Measurements from ENCODE around the gene FBXO31. TPM values are rescaled to one million over a fixed set of nuclear protein-coding genes. Genes with fewer than 3 reads are reported as not detected.
"Not testable (repeated sequence)": the region's sequence is repeated elsewhere in the genome, so short reads cannot be mapped to it uniquely, and the experiment has no call there.

FBXO31 gene
- total RNA-seq, 2 donors from 2014 or later = 21.9 to 29.1 TPM

GRCh38 chr16:87382023-87382785, 1.4 kb downstream of the FBXO31 start:
- H3K4me3 Mint-ChIP-seq = peak overlapping the region; percentile 92

GRCh38 chr16:87380881-87381280, 2.7 kb downstream of the FBXO31 start:
- Mint-ChIP-seq H3K36me3 (ENCODE audit: low read depth) (peaks cover 45% of the 10 kb centered on the region), H3K4me1 (peaks cover 32% of the 10 kb centered on the region), H3K4me3 (peak overlapping the region; percentile 92), H3K27me3 (no peaks in the 10 kb centered on the region), H3K27ac (peak overlapping the region; percentile 88), H3K9me3 (no peaks in the 10 kb centered on the region)
- ATAC-seq (replicated peaks) = peak; percentile 5

More at GRCh38 chr16:87382023-87382785, 1.4 kb downstream of the FBXO31 start:
- H3K4me1 Mint-ChIP-seq = peaks cover 28% of the 10 kb centered on the region
- peaks cover 32% of the 10 kb centered on the region for H3K36me3 Mint-ChIP-seq (ENCODE audit: low read depth)
- no peaks in the 10 kb centered on the region for H3K9me3 Mint-ChIP-seq
- H3K27ac Mint-ChIP-seq = peak overlapping the region; percentile 75
- no peak for ATAC-seq (replicated peaks)
- H3K27me3 Mint-ChIP-seq = no peaks in the 10 kb centered on the region

GRCh38 chr16:87380403-87380802, 3.2 kb downstream of the FBXO31 start:
- peaks cover 36% of the 10 kb centered on the region for H3K4me1 Mint-ChIP-seq
- H3K4me3 Mint-ChIP-seq = peak overlapping the region; percentile 92

GRCh38 chr16:87379312-87379752, 4.2 kb downstream of the FBXO31 start:
- H3K4me1 Mint-ChIP-seq = peaks cover 36% of the 10 kb centered on the region
- not testable (repeated sequence) for H3K4me3 Mint-ChIP-seq; H3K27me3 Mint-ChIP-seq; H3K27ac Mint-ChIP-seq; ATAC-seq (replicated peaks); H3K9me3 Mint-ChIP-seq
- H3K36me3 Mint-ChIP-seq (ENCODE audit: low read depth) = peaks cover 52% of the 10 kb centered on the region

More at GRCh38 chr16:87380403-87380802, 3.2 kb downstream of the FBXO31 start:
- Mint-ChIP-seq H3K27ac (peak overlapping the region; percentile 88), H3K9me3 (no peaks in the 10 kb centered on the region), H3K27me3 (no peaks in the 10 kb centered on the region), H3K36me3 (ENCODE audit: low read depth) (peaks cover 50% of the 10 kb centered on the region)
- ATAC-seq (replicated peaks) = no peak

- Mint-ChIP-seq H3K36me3 (ENCODE audit: low read depth) (peaks cover 55% of the 10 kb centered on the region), H3K4me3 (no peak overlapping the region), H3K27ac (peak overlapping the region; percentile 81), H3K4me1 (peaks cover 32% of the 10 kb centered on the region), H3K9me3 (no peaks in the 10 kb centered on the region), H3K27me3 (no peaks in the 10 kb centered on the region)
- ATAC-seq (replicated peaks) = no peak
Measured at GRCh38 chr16:87376660-87377059, 6.9 kb downstream of the FBXO31 start.

- Mint-ChIP-seq H3K9me3 (no peaks in the 10 kb centered on the region), H3K27ac (peak overlapping the region; percentile 81), H3K4me1 (peaks cover 24% of the 10 kb centered on the region), H3K27me3 (no peaks in the 10 kb centered on the region), H3K36me3 (ENCODE audit: low read depth) (peaks cover 47% of the 10 kb centered on the region), H3K4me3 (no peak overlapping the region)
- no peak for ATAC-seq (replicated peaks)
Measured at GRCh38 chr16:87375426-87376135, 8.0 kb downstream of the FBXO31 start.

- Mint-ChIP-seq H3K4me3 (no peak overlapping the region), H3K27me3 (no peaks in the 10 kb centered on the region), H3K9me3 (no peaks in the 10 kb centered on the region), H3K4me1 (peaks cover 23% of the 10 kb centered on the region), H3K27ac (no peak overlapping the region), H3K36me3 (ENCODE audit: low read depth) (peaks cover 42% of the 10 kb centered on the region)
- ATAC-seq (replicated peaks) = no peak
Measured at GRCh38 chr16:87374313-87374712, 9.3 kb downstream of the FBXO31 start.

GRCh38 chr16:87372305-87372704, 11.3 kb downstream of the FBXO31 start:
- Mint-ChIP-seq H3K27me3 (no peaks in the 10 kb centered on the region), H3K4me1 (peaks cover 38% of the 10 kb centered on the region), H3K36me3 (ENCODE audit: low read depth) (peaks cover 35% of the 10 kb centered on the region), H3K9me3 (no peaks in the 10 kb centered on the region), H3K27ac (no peak overlapping the region), H3K4me3 (no peak overlapping the region)
- ATAC-seq (replicated peaks) = no peak

- no peak for ATAC-seq (replicated peaks)
- Mint-ChIP-seq H3K4me3 (no peak overlapping the region), H3K27ac (no peak overlapping the region), H3K27me3 (no peaks in the 10 kb centered on the region), H3K4me1 (peaks cover 34% of the 10 kb centered on the region), H3K36me3 (ENCODE audit: low read depth) (peaks cover 35% of the 10 kb centered on the region), H3K9me3 (no peaks in the 10 kb centered on the region)
Measured at GRCh38 chr16:87371261-87371866, 12.2 kb downstream of the FBXO31 start.

- Mint-ChIP-seq H3K27me3 (no peaks in the 10 kb centered on the region), H3K36me3 (ENCODE audit: low read depth) (peaks cover 34% of the 10 kb centered on the region), H3K9me3 (no peaks in the 10 kb centered on the region), H3K4me3 (no peak overlapping the region), H3K27ac (no peak overlapping the region), H3K4me1 (peaks cover 31% of the 10 kb centered on the region)
- no peak for ATAC-seq (replicated peaks)
Measured at GRCh38 chr16:87369796-87370719, 13.5 kb downstream of the FBXO31 start.

GRCh38 chr16:87369117-87369765, 14.3 kb downstream of the FBXO31 start:
- peaks cover 32% of the 10 kb centered on the region for H3K36me3 Mint-ChIP-seq (ENCODE audit: low read depth)
- ATAC-seq (replicated peaks) = no peak
- peaks cover 35% of the 10 kb centered on the region for H3K4me1 Mint-ChIP-seq
- no peak overlapping the region for H3K4me3 Mint-ChIP-seq
- no peaks in the 10 kb centered on the region for H3K9me3 Mint-ChIP-seq
- H3K27me3 Mint-ChIP-seq = no peaks in the 10 kb centered on the region
- no peak overlapping the region for H3K27ac Mint-ChIP-seq

- peaks cover 28% of the 10 kb centered on the region for H3K36me3 Mint-ChIP-seq (ENCODE audit: low read depth)
- H3K4me1 Mint-ChIP-seq = peaks cover 30% of the 10 kb centered on the region
- H3K27ac Mint-ChIP-seq = peak overlapping the region; percentile 29
- no peak overlapping the region for H3K4me3 Mint-ChIP-seq
- H3K27me3 Mint-ChIP-seq = no peaks in the 10 kb centered on the region
- ATAC-seq (replicated peaks) = no peak
- no peaks in the 10 kb centered on the region for H3K9me3 Mint-ChIP-seq
Measured at GRCh38 chr16:87368029-87368770, 15.4 kb downstream of the FBXO31 start.

- H3K4me3 Mint-ChIP-seq = no peak overlapping the region
- peaks cover 30% of the 10 kb centered on the region for H3K4me1 Mint-ChIP-seq
- H3K36me3 Mint-ChIP-seq (ENCODE audit: low read depth) = peaks cover 30% of the 10 kb centered on the region
- H3K27ac Mint-ChIP-seq = no peak overlapping the region
- no peaks in the 10 kb centered on the region for H3K9me3 Mint-ChIP-seq
- no peaks in the 10 kb centered on the region for H3K27me3 Mint-ChIP-seq
- no peak for ATAC-seq (replicated peaks)
Measured at GRCh38 chr16:87367529-87367928, 16.0 kb downstream of the FBXO31 start.

Data from activated T-helper 17 cell treated with anti-CD3 and anti-CD28 coated beads, Interleukin-2, amount 50 U/mL, for 72 hours (primary cell).